Activated CD4-positive, alpha-beta memory T cell treated with anti-CD3 and anti-CD28 coated beads for 36 hours (primary cell): ENCODE measurements around the gene MLST8. TPM values are rescaled to one million over a fixed set of nuclear protein-coding genes. Genes with fewer than 3 reads are reported as not detected.

Source experiments
- total RNA-seq, 2 experiments: library from RNA; stranded (reverse); gene quantifications; one replicate each; pipeline ENCODE4 v1.2.3, GENCODE V29; 2021

Gene MLST8
- total RNA-seq, 2 experiments from 2014 or later = 49.7 to 50.4 TPM

Other genes starting within 250 kb of the MLST8 start
- 100 to 1,000 TPM; 122 to 125 TPM for gene NDUFB10, start 245.9 kb upstream of the MLST8 start, total RNA-seq
- gene RPS2, start 240.6 kb upstream of the MLST8 start, total RNA-seq = 1,000 to 10,000 TPM; 5,123 to 5,136 TPM
- gene RNF151, start 238.6 kb upstream of the MLST8 start, total RNA-seq = not detected
- 10 to 100 TPM; 45.7 to 47.3 TPM for gene TBL3, start 233.4 kb upstream of the MLST8 start, total RNA-seq
- gene NOXO1, start 224.0 kb upstream of the MLST8 start, total RNA-seq = not detected
- 10 to 100 TPM; 34.4 to 37.5 TPM for gene GFER, start 221.3 kb upstream of the MLST8 start, total RNA-seq
- 10 to 100 TPM; 11.9 to 12.4 TPM for gene SYNGR3, start 215.5 kb upstream of the MLST8 start, total RNA-seq
- gene ZNF598, start 195.6 kb upstream of the MLST8 start, total RNA-seq = 10 to 100 TPM; 67.2 to 67.6 TPM
- 1 to 10 TPM; 1.3 to 2.0 TPM for gene NPW, start 185.7 kb upstream of the MLST8 start, total RNA-seq
- gene NHERF2, start 178.6 kb upstream of the MLST8 start, total RNA-seq = 1 to 10 TPM; 1.1 to 1.4 TPM
- gene NTHL1, start 157.6 kb upstream of the MLST8 start, total RNA-seq = 10 to 100 TPM; 24.3 to 26.2 TPM
- 10 to 100 TPM; 56.6 to 63.9 TPM for gene TSC2, start 157.5 kb upstream of the MLST8 start, total RNA-seq
- 10 to 100 TPM; 56.7 to 59.4 TPM for gene PKD1, start 69.6 kb upstream of the MLST8 start, total RNA-seq
- under 1 TPM in 1 of 2 experiments, not detected in 1; 0.33 TPM for gene RAB26, start 56.8 kb upstream of the MLST8 start, total RNA-seq
- 10 to 100 TPM; 77.1 to 80.3 TPM for gene TRAF7, start 49.7 kb upstream of the MLST8 start, total RNA-seq
- gene CASKIN1, start 8.8 kb upstream of the MLST8 start, total RNA-seq = under 1 TPM; 0.36 to 0.83 TPM
- gene BRICD5, start 5.4 kb downstream of the MLST8 start, total RNA-seq = 1 to 10 TPM; 5.7 to 8.5 TPM
- gene PGP, start 9.4 kb downstream of the MLST8 start, total RNA-seq = 10 to 100 TPM; 19.3 to 19.5 TPM
- 10 to 100 TPM; 19.3 to 19.6 TPM for gene E4F1, start 18.1 kb downstream of the MLST8 start, total RNA-seq
- under 1 TPM; 0.63 to 0.67 TPM for gene DNASE1L2, start 31.0 kb downstream of the MLST8 start, total RNA-seq
- 10 to 100 TPM; 50.7 to 52.5 TPM for gene ECI1, start 46.1 kb downstream of the MLST8 start, total RNA-seq
- 100 to 1,000 TPM; 292 to 294 TPM for gene RNPS1, start 62.7 kb downstream of the MLST8 start, total RNA-seq
- gene ABCA3, start 135.3 kb downstream of the MLST8 start, total RNA-seq = 1 to 10 TPM; 6.1 to 6.4 TPM
- gene CCNF, start 224.0 kb downstream of the MLST8 start, total RNA-seq = 10 to 100 TPM; 53.5 to 54.7 TPM